HG03280 (cell line): ENCODE data around the gene BRICD5.

Experiments used
- ATAC-seq: cut with Tn5 transposase; IDR thresholded peaks from one replicate; pipeline ENCODE4 v1.9.1; 2021; ENCODE audit warnings: mild to moderate bottlenecking, moderate library complexity; ENCODE audit not compliant: unreplicated experiment

The BRICD5 gene

GRCh38 chr16:2199621-2200139, 11.0 kb downstream of the BRICD5 start:
- ATAC-seq: no peak

DNA sequence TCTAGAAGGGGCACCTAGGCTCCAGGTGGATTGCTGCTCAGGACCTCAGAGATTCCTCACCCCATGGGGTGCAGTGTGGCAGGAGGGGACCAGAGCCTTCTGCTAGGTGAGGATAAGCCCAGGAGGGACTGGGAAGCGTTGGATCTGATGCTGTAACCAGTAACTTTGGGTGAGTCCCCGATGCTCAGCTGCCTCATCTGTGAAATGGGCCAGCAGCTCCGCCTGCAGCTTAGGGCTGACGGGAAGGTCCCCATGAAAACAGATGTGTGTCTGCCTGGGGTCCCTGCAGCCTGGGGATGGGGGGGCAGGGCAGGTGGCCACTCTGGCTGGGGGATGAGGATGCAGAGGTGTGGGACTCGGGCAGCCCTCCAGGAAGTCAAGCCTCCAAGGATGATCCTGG, 11.6 kb downstream of the BRICD5 start:
- ATAC-seq: no peak

GRCh38 chr16:2198283-2198682, 12.4 kb downstream of the BRICD5 start:
- ATAC-seq: no peak

DNA sequence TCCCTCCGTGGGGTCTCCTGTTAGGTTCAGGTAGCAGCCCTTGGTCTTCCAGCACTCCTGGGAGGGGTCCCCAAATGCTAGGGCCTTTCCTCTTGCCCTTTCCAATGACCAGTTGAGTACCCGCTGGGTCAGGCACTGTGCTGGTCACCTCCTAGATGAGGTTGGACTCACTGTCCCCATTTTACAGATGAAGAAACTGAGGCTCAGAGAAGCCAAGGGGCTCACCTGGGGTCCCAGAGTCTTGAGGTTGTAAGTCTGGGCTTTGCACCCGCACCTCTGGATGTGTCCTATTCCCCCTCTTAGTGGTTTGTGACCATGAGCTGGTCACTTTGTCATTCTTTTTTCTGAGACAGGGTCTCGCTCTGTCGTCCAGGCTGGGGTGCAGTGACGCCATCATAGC, 12.9 kb downstream of the BRICD5 start:
- ATAC-seq: no peak

- no peak for ATAC-seq
These were observed 13.6 kb downstream of the BRICD5 start for GRCh38 chr16:2196981-2197511.

- no peak for ATAC-seq
These were observed 14.3 kb downstream of the BRICD5 start, which contains the start of gene CASKIN1 for GRCh38 chr16:2196162-2196980. Gene CASKIN1 (minus strand): TSS chr16:2196605. CDS start chr16:2196432, 173 bp downstream.

- no peak for ATAC-seq
These were observed 15.1 kb downstream of the BRICD5 start for GRCh38 chr16:2195322-2196161.

- ATAC-seq: no peak
These were observed 15.8 kb downstream of the BRICD5 start for GRCh38 chr16:2194852-2195321.

DNA sequence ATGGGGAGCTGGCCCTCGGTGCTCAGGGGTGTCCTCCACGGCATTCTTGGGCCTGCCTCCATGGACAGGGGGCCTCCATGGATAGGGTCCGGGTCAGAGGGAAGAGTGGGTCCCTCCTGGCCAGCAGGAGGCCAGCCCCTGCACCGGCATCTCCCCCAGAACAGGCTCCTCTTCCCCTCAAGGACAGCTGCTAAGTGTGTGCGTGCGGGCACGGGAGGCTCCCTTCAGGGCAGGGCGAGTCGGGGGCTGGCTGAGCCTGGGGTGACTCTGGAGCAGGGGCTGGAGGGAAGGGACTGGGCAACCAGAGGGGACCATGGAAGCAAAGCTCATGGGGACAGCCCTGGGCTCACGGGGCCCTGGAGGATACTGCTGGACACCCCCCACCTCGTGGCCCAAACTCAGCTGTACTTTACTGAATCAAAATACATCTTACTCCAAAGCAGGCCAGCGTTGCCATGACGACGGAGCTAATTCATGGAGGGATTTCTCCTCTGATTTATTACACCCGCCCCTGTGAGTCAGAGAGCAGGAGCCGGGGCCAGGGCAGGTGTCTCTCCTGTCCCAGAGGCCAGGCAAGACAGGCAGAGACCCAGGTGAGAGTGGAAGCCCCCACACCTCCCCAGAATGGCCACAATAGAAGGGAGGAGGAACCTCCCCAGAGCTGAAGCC, 16.4 kb downstream of the BRICD5 start:
- no peak for ATAC-seq

- ATAC-seq: no peak
These were observed 19.3 kb downstream of the BRICD5 start for GRCh38 chr16:2191446-2191706.

DNA sequence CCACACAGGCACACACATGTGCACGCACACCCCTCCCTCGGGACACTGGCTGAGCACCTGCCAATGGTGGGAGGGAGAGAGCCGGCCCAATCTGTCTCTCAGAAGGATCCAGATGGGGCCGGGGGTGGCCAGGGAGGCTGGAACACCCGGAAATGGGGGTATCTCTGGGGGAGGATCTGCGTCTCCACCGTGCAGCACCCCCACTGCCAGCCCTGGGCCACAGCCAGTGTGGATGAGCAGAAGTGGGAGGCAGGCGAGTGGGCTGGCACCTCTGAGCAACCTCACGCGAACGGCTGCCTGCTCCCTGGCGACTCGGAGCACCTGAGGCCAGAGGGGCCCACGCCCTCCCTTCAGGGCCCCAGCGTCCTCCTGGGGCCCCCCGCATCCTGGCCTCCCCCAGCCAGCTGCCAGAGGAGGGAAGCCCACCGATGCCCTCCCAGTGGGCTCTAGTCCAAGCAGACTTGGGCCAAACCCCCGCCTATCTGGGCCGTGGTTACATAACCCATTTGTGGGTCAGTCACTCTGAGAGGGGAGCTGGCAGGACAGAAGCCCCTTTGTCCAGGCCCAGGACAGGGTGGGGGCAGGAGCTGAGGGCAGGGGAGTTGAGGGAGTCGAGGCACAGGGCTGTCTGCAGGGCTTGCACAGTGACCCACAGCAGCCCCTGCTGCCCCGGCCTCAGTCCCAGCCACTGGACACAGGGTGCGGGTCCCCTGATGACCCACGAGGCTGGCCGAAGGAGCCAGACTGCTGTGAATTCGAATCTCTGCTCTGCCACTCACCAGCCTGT, 19.8 kb downstream of the BRICD5 start:
- ATAC-seq: no peak

GRCh38 chr16:2190002-2190658, 20.5 kb downstream of the BRICD5 start:
- ATAC-seq: no peak

- no peak for ATAC-seq
These were observed 21.3 kb downstream of the BRICD5 start for GRCh38 chr16:2189252-2189893.

- no peak for ATAC-seq
These were observed 22.3 kb downstream of the BRICD5 start for GRCh38 chr16:2188395-2188794.

GRCh38 chr16:2187212-2187611, 23.5 kb downstream of the BRICD5 start:
- no peak for ATAC-seq

GRCh38 chr16:2186505-2186904, 24.2 kb downstream of the BRICD5 start:
- no peak for ATAC-seq

GRCh38 chr16:2186064-2186463, 24.6 kb downstream of the BRICD5 start:
- no peak for ATAC-seq

- ATAC-seq: no peak
These were observed 25.7 kb downstream of the BRICD5 start for GRCh38 chr16:2184962-2185361.

GRCh38 chr16:2184346-2184745, 26.3 kb downstream of the BRICD5 start:
- no peak for ATAC-seq
